GM12801 (cell line): Measurements from ENCODE around the gene HIVEP1.

Experiments used
- TF ChIP-seq, protein P1 (sequence below): IDR thresholded peaks from one replicate; pipeline ENCODE4 v1.5.1; 2011; ENCODE audit warnings: control low read depth; ENCODE audit not compliant: insufficient read length; ENCODE audit errors: extremely low read depth

The HIVEP1 gene

DNA sequence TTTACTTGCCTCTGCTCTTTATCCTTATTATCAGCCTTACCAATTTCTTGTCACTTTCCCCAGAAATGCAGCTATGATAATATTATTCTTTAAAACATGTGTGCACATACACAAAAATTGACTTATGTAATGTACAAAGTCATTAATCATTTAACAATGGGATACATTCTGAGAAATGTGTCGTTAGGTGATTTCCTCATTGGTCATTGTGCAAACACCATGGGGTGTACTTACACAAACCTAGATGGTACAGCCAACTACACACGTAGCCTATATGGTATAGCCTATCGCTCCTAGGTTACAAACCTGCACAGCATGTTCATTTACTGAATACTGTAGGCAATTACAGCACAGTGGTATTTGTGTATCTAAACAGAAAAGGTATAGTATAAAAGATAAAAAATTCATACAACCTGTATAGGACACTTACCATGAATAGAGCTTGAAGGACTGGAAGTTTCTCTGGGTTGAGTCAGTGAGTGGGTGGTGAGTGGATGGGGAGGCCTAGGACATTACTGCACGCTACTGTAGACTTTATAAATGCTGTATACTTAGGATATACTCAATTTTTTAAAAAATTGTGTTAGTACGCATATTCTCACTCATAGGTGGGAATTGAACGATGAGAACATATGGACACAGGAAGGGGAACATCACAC lies 56.9 kb downstream of the HIVEP1 start:
- TF ChIP-seq, protein P1, sequence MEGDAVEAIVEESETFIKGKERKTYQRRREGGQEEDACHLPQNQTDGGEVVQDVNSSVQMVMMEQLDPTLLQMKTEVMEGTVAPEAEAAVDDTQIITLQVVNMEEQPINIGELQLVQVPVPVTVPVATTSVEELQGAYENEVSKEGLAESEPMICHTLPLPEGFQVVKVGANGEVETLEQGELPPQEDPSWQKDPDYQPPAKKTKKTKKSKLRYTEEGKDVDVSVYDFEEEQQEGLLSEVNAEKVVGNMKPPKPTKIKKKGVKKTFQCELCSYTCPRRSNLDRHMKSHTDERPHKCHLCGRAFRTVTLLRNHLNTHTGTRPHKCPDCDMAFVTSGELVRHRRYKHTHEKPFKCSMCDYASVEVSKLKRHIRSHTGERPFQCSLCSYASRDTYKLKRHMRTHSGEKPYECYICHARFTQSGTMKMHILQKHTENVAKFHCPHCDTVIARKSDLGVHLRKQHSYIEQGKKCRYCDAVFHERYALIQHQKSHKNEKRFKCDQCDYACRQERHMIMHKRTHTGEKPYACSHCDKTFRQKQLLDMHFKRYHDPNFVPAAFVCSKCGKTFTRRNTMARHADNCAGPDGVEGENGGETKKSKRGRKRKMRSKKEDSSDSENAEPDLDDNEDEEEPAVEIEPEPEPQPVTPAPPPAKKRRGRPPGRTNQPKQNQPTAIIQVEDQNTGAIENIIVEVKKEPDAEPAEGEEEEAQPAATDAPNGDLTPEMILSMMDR: no peak

DNA sequence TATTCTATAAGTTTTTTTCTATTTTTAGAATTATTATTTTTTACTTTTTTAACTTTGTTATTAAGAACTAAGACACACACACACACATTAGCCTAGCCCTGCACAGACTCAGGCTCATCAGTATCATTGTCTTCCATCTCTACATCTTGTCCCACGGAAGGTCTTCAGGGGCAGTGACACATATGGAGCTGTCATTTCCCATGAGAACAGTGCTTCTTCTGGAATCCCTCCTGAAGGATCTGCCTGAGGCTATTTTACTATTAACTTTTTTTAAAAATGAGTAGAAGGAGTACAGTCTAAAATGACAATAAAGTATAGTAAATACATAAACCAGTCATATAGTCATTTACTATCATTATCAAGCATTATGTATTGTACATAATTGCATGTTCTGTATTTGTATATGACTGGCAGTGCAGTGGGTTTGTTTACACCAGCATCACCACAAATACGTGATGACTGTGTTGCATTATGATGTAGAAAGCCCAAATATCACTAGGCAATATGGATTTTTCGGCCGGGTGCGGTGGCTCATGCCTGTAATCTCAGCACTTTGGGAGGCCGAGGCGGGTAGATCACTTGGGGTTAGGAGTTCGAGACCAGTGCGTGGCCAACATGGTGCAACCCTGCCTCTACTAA lies 57.9 kb downstream of the HIVEP1 start:
- TF ChIP-seq, protein P1: no peak

- TF ChIP-seq, protein P1: no peak
Observed at GRCh38 chr6:12071064-12071615, 59.0 kb downstream of the HIVEP1 start.

- TF ChIP-seq, protein P1: no peak
Observed at GRCh38 chr6:12075067-12075563, 63.0 kb downstream of the HIVEP1 start.

- TF ChIP-seq, protein P1: no peak
Observed at GRCh38 chr6:12077021-12077710, 65.1 kb downstream of the HIVEP1 start.

DNA sequence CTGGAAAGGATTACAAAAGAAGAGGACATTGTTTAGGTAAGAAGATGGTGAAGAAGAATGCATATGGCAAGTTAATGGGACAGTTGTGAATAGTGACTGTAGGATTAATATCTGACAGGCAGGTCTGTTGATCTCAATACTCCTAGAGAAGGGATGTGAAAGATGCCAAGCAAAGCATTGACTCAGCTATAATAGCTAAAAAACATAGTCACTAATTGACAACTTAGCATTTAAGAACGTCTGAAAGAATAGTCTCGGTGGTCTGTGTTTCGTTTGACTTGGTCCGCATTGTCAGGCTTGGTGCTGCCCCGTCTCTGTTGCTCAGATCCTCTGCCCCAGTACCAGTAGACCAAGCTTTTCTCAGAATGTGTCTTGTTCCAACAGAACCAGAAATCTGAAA lies 65.9 kb downstream of the HIVEP1 start:
- TF ChIP-seq, protein P1: no peak

GRCh38 chr6:12081771-12082170 lies 69.7 kb downstream of the HIVEP1 start:
- TF ChIP-seq, protein P1: no peak
